MM.1S (cell line): Measurements from ENCODE around the gene ZCCHC7.

Experiments
- DNase-seq: peaks from one replicate; pipeline ENCODE4 v3.0.0-alpha.2; 2015
- H2AFZ ChIP-seq: fragments of 300-600 bp; sonication (generic); 2 replicates; pipeline ENCODE4 v1.6.0; 2016; ENCODE audit warnings: antibody characterized with exemption, low read length
- H3F3A ChIP-seq: fragments of 300-600 bp; sonication (generic); 2 replicates; pipeline ENCODE4 v1.6.1; 2016; ENCODE audit warnings: mild to moderate bottlenecking, antibody characterized with exemption, low read length, moderate library complexity, mixed read lengths; ENCODE audit not compliant: insufficient read depth
- H3K27ac ChIP-seq: fragments of 300-600 bp; sonication (generic); 2 replicates; pipeline ENCODE4 v1.5.1; 2016; ENCODE audit warnings: mild to moderate bottlenecking, low read length
- H3K27me3 ChIP-seq: fragments of 300-600 bp; sonication (generic); replicated peaks from 2 replicates; pipeline ENCODE4 v1.6.0; 2016; ENCODE audit warnings: low read length; ENCODE audit not compliant: insufficient read depth
- H3K36me3 ChIP-seq: fragments of 300-600 bp; sonication (generic); replicated peaks from 2 replicates; pipeline ENCODE4 v1.6.1; 2016; ENCODE audit warnings: mild to moderate bottlenecking, low read length, mixed read lengths; ENCODE audit not compliant: insufficient read depth
- H3K4me1 ChIP-seq: fragments of 300-600 bp; sonication (generic); 2 replicates; pipeline ENCODE4 v1.6.1; 2016; ENCODE audit warnings: low read length, mixed read lengths
- H3K4me2 ChIP-seq: fragments of 300-600 bp; sonication (generic); 2 replicates; pipeline ENCODE4 v1.6.0; 2016; ENCODE audit warnings: low read depth, low read length
- H3K4me3 ChIP-seq: fragments of 300-600 bp; sonication (generic); 2 replicates; pipeline ENCODE4 v1.5.1; 2016; ENCODE audit warnings: low read length, mixed read lengths
- H3K79me2 ChIP-seq: fragments of 300-600 bp; sonication (generic); 2 replicates; pipeline ENCODE4 v1.6.1; 2016; ENCODE audit warnings: mixed run types, low read length, mixed read lengths
- H3K9ac ChIP-seq: fragments of 300-600 bp; sonication (generic); 2 replicates; pipeline ENCODE4 v1.6.1; 2016; ENCODE audit warnings: low read length, mixed read lengths
- H3K9me2 ChIP-seq: fragments of 300-600 bp; sonication (generic); replicated peaks from 2 replicates; pipeline ENCODE4 v1.6.1; 2016; ENCODE audit warnings: mild to moderate bottlenecking, low read length, mixed read lengths; ENCODE audit not compliant: insufficient read depth
- H3K9me3 ChIP-seq: fragments of 300-600 bp; sonication (generic); replicated peaks from 2 replicates; pipeline ENCODE4 v1.6.1; 2016; ENCODE audit warnings: mild to moderate bottlenecking, low read length, mixed read lengths; ENCODE audit not compliant: insufficient read depth
- H4K20me1 ChIP-seq: fragments of 300-600 bp; sonication (generic); 2 replicates; pipeline ENCODE4 v1.6.1; 2016; ENCODE audit warnings: mild to moderate bottlenecking, low read length, moderate library complexity, mixed read lengths; ENCODE audit not compliant: insufficient read depth
- CTCF ChIP-seq: fragments of 300-600 bp; sonication (generic); IDR thresholded peaks from 2 replicates; pipeline ENCODE4 v1.5.1; 2016; ENCODE audit warnings: antibody characterized with exemption, low read length, mixed read lengths
- EZH2 ChIP-seq: fragments of 300-600 bp; sonication (generic); optimal IDR thresholded peaks from 2 replicates; pipeline ENCODE3; 2017; ENCODE audit warnings: low read depth, mild to moderate bottlenecking, antibody characterized with exemption, low read length, mixed read lengths
- EZH2phosphoT487 ChIP-seq: fragments of 300-600 bp; sonication (generic); IDR thresholded peaks from 2 replicates; pipeline ENCODE4 v1.6.1; 2018; ENCODE audit warnings: antibody characterized with exemption, low read length

The ZCCHC7 gene

GRCh38 chr9:37242089-37242488, 121.7 kb downstream of the ZCCHC7 start:
- H4K20me1 ChIP-seq = no peaks in the 10 kb centered on the region
- H3K4me3 ChIP-seq = no peak overlapping the region
- no peaks in the 10 kb centered on the region for H3K9me2 ChIP-seq
- no peaks in the 10 kb centered on the region for H3K79me2 ChIP-seq
- no peak overlapping the region for H2AFZ ChIP-seq
- no peaks in the 10 kb centered on the region for H3K27me3 ChIP-seq
- TF ChIP-seq EZH2phosphoT487 (no peak), CTCF (no peak), EZH2 (no peak)
- no peak overlapping the region for H3K27ac ChIP-seq
- no peak overlapping the region for H3K4me2 ChIP-seq
- H3K4me1 ChIP-seq = no peaks in the 10 kb centered on the region
- no peaks in the 10 kb centered on the region for H3F3A ChIP-seq
- no peaks in the 10 kb centered on the region for H3K36me3 ChIP-seq
- no peaks in the 10 kb centered on the region for H3K9me3 ChIP-seq
- no peak overlapping the region for H3K9ac ChIP-seq
- DNase-seq = no peak

- no peaks in the 10 kb centered on the region for H3K36me3 ChIP-seq
- H3F3A ChIP-seq = no peaks in the 10 kb centered on the region
- no peak overlapping the region for H3K9ac ChIP-seq
- no peaks in the 10 kb centered on the region for H3K79me2 ChIP-seq
- TF ChIP-seq EZH2phosphoT487 (no peak), CTCF (no peak), EZH2 (no peak)
- H3K9me3 ChIP-seq = no peaks in the 10 kb centered on the region
- DNase-seq = no peak
- H3K4me2 ChIP-seq = no peak overlapping the region
- H3K9me2 ChIP-seq = no peaks in the 10 kb centered on the region
- no peak overlapping the region for H3K27ac ChIP-seq
- H2AFZ ChIP-seq = no peak overlapping the region
- H4K20me1 ChIP-seq = no peaks in the 10 kb centered on the region
- no peak overlapping the region for H3K4me3 ChIP-seq
- H3K4me1 ChIP-seq = no peaks in the 10 kb centered on the region
- H3K27me3 ChIP-seq = no peaks in the 10 kb centered on the region
These were observed 123.4 kb downstream of the ZCCHC7 start for GRCh38 chr9:37243588-37244345.

- no peak for DNase-seq
- no peaks in the 10 kb centered on the region for H3K9me2 ChIP-seq
- H2AFZ ChIP-seq = no peak overlapping the region
- H3K4me2 ChIP-seq = no peak overlapping the region
- H3K27ac ChIP-seq = no peak overlapping the region
- no peak overlapping the region for H3K9ac ChIP-seq
- H4K20me1 ChIP-seq = no peaks in the 10 kb centered on the region
- no peaks in the 10 kb centered on the region for H3K36me3 ChIP-seq
- H3K79me2 ChIP-seq = no peaks in the 10 kb centered on the region
- no peak overlapping the region for H3K4me3 ChIP-seq
- H3K4me1 ChIP-seq = no peaks in the 10 kb centered on the region
- H3K27me3 ChIP-seq = no peaks in the 10 kb centered on the region
- H3F3A ChIP-seq = no peaks in the 10 kb centered on the region
- TF ChIP-seq EZH2phosphoT487 (no peak), CTCF (no peak), EZH2 (no peak)
- H3K9me3 ChIP-seq = no peaks in the 10 kb centered on the region
These were observed 126.5 kb downstream of the ZCCHC7 start for GRCh38 chr9:37246826-37247225.
